Thyroid gland (tissue), 4 donors: ENCODE measurements around the gene AURKAIP1.

Experiments used
- POLR2A ChIP-seq, 2 donors: fragments of 450-650 bp; IDR thresholded peaks; one replicate each; pipeline ENCODE4 v1.6.1; 2017; ENCODE audit warnings: antibody characterized with exemption in 2 of 2, mild to moderate bottlenecking in 2 of 2, moderate library complexity in 1 of 2
- TF ChIP-seq, protein P1 (sequence below), 6 experiments: fragments of 200-600 bp in 3 of 6; fragments of 450-650 bp in 3 of 6; sonication (generic) in 3 of 6; IDR thresholded peaks; one replicate each; pipeline ENCODE4 v1.5.1; 2016 to 2019; ENCODE audit warnings: antibody characterized with exemption in 6 of 6, mild to moderate bottlenecking in 2 of 6, inconsistent platforms in 1 of 6, moderate library complexity in 1 of 6

- TF ChIP-seq, protein P1, sequence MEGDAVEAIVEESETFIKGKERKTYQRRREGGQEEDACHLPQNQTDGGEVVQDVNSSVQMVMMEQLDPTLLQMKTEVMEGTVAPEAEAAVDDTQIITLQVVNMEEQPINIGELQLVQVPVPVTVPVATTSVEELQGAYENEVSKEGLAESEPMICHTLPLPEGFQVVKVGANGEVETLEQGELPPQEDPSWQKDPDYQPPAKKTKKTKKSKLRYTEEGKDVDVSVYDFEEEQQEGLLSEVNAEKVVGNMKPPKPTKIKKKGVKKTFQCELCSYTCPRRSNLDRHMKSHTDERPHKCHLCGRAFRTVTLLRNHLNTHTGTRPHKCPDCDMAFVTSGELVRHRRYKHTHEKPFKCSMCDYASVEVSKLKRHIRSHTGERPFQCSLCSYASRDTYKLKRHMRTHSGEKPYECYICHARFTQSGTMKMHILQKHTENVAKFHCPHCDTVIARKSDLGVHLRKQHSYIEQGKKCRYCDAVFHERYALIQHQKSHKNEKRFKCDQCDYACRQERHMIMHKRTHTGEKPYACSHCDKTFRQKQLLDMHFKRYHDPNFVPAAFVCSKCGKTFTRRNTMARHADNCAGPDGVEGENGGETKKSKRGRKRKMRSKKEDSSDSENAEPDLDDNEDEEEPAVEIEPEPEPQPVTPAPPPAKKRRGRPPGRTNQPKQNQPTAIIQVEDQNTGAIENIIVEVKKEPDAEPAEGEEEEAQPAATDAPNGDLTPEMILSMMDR (IDR thresholded peaks at IDR 0.05) = no peak
- TF ChIP-seq POLR2A (IDR thresholded peaks at IDR 0.05) = no peak
These were observed 13.0 kb downstream of the AURKAIP1 start for GRCh38 chr1:1361982-1362423.
